ENCODE results near the gene AOC2. TPM values are rescaled to one million over a fixed set of nuclear protein-coding genes. Genes with fewer than 3 reads are reported as not detected.
A peak's percentile ranks its signal among the peaks of the same experiment; 100 is the strongest.

Gene AOC2
- total and polyA plus RNA-seq, 9 of the 15 experiments (the other 6 are each of a cell fraction or from before 2014, with no cell fraction given) = 0.08 to 0.91 (median 0.49) TPM

DNA sequence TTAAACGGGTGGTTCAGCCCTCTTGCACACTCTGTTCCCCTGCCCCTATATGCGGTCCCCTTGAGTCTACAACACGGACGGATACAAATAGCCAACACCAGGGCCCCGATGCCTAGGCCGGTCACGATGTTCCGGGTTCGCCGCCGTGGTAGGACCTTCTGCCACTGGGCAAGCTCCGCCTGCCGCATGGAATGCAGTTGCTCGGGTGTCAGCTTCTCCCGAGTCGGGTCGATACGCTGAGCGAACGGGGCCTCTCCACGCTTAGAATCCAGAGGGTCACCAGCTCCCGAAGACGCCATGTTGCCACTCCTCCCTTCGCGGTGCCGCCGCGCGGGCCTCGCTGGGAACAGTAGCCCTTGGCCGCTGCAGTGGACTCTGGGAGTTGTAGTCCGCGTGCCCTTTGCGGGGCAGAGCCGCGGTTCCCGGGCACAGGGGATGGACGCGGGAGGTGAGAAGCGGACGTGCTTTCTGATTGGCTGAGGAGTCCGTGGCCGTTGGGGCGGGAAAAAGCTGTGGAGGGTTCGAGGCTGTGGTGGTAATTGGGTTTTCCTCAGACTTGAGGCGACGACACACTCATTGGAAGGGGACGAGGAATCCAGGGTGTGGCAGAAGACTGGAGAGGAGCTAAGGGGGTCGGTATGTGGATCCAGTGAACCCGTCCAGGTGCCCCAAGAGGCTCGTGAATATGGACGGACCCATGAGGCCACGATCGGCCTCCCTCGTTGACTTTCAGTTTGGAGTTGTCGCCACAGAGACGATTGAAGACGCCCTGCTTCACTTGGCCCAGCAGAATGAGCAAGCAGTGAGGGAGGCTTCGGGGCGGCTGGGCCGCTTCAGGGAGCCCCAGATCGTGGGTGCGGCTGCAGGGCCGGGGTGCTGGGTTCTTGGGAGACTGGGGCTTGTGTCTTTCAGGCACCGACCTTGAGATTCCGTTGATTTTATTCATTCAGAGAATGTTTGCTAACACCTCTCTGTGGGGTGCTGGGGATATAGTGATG, 45.7 kb upstream of the AOC2 start, which contains the start of the genes CNTD1 and COA3 (continued):
- TF ChIP-seq SIN3A (IDR thresholded peaks at IDR 0.05; ENCODE audit: borderline replicate concordance in 2 of 2, control insufficient read depth in 1 of 2, low read depth in 2 of 2, low read length in 2 of 2) (peak; percentile 75 to 79; a peak in 1 of 4 replicates), L3MBTL2 (IDR thresholded peaks at IDR 0.05) (peak; percentile 100), FOXM1 (IDR thresholded peaks at IDR 0.05; ENCODE audit: low read depth) (0 out of 2 replicates have a peak, but pooled peaks have one; percentile 21), FOXM1 (CRISPR knock-in tag; IDR thresholded peaks at IDR 0.05; ENCODE audit: low read depth) (0 out of 2 replicates have a peak, but pooled peaks have one; percentile 66), ZNF644 (tag; IDR thresholded peaks at IDR 0.05; ENCODE audit: low read depth) (0 out of 2 replicates have a peak, but pooled peaks have one; percentile 42), HDAC2 (IDR thresholded peaks at IDR 0.05) (peak; percentile 82), ZKSCAN1 (IDR thresholded peaks at IDR 0.05; ENCODE audit: low read depth, low read length) (peak; percentile 48; the same call in 1 of the 2 replicates)
- TF ChIP-seq, protein P1, sequence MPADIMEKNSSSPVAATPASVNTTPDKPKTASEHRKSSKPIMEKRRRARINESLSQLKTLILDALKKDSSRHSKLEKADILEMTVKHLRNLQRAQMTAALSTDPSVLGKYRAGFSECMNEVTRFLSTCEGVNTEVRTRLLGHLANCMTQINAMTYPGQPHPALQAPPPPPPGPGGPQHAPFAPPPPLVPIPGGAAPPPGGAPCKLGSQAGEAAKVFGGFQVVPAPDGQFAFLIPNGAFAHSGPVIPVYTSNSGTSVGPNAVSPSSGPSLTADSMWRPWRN (IDR thresholded peaks at IDR 0.05; ENCODE audit: low read depth) = 0 out of 2 replicates have a peak, but pooled peaks have one; percentile 25
- TF ChIP-seq, protein P2, sequence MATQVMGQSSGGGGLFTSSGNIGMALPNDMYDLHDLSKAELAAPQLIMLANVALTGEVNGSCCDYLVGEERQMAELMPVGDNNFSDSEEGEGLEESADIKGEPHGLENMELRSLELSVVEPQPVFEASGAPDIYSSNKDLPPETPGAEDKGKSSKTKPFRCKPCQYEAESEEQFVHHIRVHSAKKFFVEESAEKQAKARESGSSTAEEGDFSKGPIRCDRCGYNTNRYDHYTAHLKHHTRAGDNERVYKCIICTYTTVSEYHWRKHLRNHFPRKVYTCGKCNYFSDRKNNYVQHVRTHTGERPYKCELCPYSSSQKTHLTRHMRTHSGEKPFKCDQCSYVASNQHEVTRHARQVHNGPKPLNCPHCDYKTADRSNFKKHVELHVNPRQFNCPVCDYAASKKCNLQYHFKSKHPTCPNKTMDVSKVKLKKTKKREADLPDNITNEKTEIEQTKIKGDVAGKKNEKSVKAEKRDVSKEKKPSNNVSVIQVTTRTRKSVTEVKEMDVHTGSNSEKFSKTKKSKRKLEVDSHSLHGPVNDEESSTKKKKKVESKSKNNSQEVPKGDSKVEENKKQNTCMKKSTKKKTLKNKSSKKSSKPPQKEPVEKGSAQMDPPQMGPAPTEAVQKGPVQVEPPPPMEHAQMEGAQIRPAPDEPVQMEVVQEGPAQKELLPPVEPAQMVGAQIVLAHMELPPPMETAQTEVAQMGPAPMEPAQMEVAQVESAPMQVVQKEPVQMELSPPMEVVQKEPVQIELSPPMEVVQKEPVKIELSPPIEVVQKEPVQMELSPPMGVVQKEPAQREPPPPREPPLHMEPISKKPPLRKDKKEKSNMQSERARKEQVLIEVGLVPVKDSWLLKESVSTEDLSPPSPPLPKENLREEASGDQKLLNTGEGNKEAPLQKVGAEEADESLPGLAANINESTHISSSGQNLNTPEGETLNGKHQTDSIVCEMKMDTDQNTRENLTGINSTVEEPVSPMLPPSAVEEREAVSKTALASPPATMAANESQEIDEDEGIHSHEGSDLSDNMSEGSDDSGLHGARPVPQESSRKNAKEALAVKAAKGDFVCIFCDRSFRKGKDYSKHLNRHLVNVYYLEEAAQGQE (IDR thresholded peaks at IDR 0.05; ENCODE audit: borderline replicate concordance) = no peak
- TF ChIP-seq, protein P2 (CRISPR knock-in tag; IDR thresholded peaks at IDR 0.05; ENCODE audit: low read depth) = no peak
- TF ChIP-seq, protein P3, sequence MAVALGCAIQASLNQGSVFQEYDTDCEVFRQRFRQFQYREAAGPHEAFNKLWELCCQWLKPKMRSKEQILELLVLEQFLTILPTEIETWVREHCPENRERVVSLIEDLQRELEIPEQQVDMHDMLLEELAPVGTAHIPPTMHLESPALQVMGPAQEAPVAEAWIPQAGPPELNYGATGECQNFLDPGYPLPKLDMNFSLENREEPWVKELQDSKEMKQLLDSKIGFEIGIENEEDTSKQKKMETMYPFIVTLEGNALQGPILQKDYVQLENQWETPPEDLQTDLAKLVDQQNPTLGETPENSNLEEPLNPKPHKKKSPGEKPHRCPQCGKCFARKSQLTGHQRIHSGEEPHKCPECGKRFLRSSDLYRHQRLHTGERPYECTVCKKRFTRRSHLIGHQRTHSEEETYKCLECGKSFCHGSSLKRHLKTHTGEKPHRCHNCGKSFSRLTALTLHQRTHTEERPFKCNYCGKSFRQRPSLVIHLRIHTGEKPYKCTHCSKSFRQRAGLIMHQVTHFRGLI (CRISPR knock-in tag; IDR thresholded peaks at IDR 0.05) = no peak
